Brain microvascular endothelial cell (primary cell): Measurements from ENCODE around the gene SNAPC3.
"Not testable (repeated sequence)": the region's sequence is repeated elsewhere in the genome, so short reads cannot be mapped to it uniquely, and the experiment has no call there.

Source experiments
- DNase-seq: peaks from one replicate; pipeline ENCODE4 v3.0.0-alpha.2; 2020
- H3K27ac ChIP-seq: fragments of 250-450 bp; sonication (Bioruptor Pico); 2 replicates; pipeline ENCODE4 v1.5.1; 2020; ENCODE audit warnings: mild to moderate bottlenecking, moderate library complexity
- H3K27me3 ChIP-seq: fragments of 250-450 bp; sonication (Bioruptor Pico); replicated peaks from 2 replicates; pipeline ENCODE4 v1.5.1; 2020; ENCODE audit warnings: mild to moderate bottlenecking
- H3K36me3 ChIP-seq: fragments of 250-450 bp; sonication (Bioruptor Pico); replicated peaks from 2 replicates; pipeline ENCODE4 v1.5.1; 2020; ENCODE audit warnings: mild to moderate bottlenecking
- H3K4me3 ChIP-seq: 2 replicates; pipeline ENCODE4 v1.5.1; 2011; ENCODE audit warnings: low read depth, mild to moderate bottlenecking, control low read depth, low read length, moderate library complexity
- CTCF ChIP-seq: IDR thresholded peaks from 2 replicates; pipeline ENCODE4 v1.5.1; 2011; ENCODE audit warnings: low read depth, mild to moderate bottlenecking, moderate library complexity, low read length, control low read depth, inconsistent platforms; ENCODE audit errors: missing control alignments
- in situ Hi-C: cut with HindIII; loops from 2 replicates; pipeline ENCODE4 v1.10.0; 2017; ENCODE audit warnings: low sequenced_read_pairs, low pct_ligation_motif_present

Gene SNAPC3

GRCh38 chr9:15430920-15431844 lies 8.5 kb downstream of the SNAPC3 start:
- H3K27ac ChIP-seq: no peak overlapping the region
- H3K27me3 ChIP-seq: no peaks in the 10 kb centered on the region
- peaks cover 23% of the 10 kb centered on the region for H3K36me3 ChIP-seq
- TF ChIP-seq CTCF: no peak
- no peak for DNase-seq
- in situ Hi-C loops: no loop called here
- no peak overlapping the region for H3K4me3 ChIP-seq

GRCh38 chr9:15433191-15433590 lies 10.5 kb downstream of the SNAPC3 start:
- Histone ChIP-seq H3K4me3 (no peak overlapping the region), H3K27ac (no peak overlapping the region), H3K36me3 (peaks cover 27% of the 10 kb centered on the region), H3K27me3 (no peaks in the 10 kb centered on the region)
- DNase-seq: no peak
- in situ Hi-C loops: no loop called here
- TF ChIP-seq CTCF: no peak

GRCh38 chr9:15433661-15434060 lies 11.0 kb downstream of the SNAPC3 start:
- no peak for DNase-seq
- no peak for TF ChIP-seq CTCF
- Histone ChIP-seq H3K27ac (no peak overlapping the region), H3K4me3 (no peak overlapping the region), H3K27me3 (no peaks in the 10 kb centered on the region), H3K36me3 (peaks cover 27% of the 10 kb centered on the region)
- in situ Hi-C loops: no loop called here

DNA sequence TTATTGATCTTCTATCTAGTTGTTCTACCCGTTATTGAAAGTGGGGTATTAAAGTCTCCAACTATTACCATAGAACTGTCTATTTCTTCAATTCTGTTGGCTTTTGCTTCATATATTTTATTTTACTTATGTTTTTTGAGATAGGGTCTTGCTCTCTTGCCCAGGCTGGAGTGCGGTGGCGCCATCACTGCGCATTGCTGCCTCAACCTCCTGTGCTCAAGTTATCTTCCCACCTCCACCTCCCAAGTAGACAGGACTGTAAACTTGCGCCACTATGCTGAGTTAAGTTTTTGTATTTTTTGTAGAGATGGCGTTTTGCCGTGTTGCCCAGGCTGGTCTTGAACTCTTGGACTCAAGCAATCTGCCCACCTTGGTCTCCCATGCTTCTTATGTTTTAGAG lies 16.2 kb downstream of the SNAPC3 start:
- no peak overlapping the region for H3K27ac ChIP-seq
- no peaks in the 10 kb centered on the region for H3K27me3 ChIP-seq
- in situ Hi-C loops: no loop called here
- TF ChIP-seq CTCF: no peak
- DNase-seq: no peak
- peaks cover 29% of the 10 kb centered on the region for H3K36me3 ChIP-seq
- no peak overlapping the region for H3K4me3 ChIP-seq

- H3K27ac ChIP-seq, DNase-seq, in situ Hi-C loops, H3K27me3 ChIP-seq, H3K4me3 ChIP-seq: not testable (repeated sequence)
- H3K36me3 ChIP-seq: peaks cover 41% of the 10 kb centered on the region
Observed at GRCh38 chr9:15441841-15442240, 19.2 kb downstream of the SNAPC3 start.

DNA sequence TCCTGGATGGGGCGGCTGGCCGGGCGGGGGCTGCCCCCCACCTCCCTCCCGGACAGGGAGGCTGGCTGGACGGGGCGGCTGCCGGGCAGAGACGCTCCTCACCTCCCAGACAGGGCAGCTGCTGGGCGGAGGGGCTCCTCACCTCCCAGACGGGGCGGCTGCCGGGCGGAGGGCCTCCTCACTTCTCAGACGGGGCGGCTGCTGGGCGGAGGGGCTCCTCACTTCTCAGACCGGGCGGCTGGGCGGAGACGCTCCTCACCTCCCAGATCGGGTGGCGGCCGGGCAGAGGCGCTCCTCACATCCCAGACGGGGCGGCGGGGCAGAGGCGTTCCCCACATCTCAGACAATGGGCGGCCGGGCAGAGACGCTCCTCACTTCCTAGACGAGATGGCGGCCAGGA lies 19.6 kb downstream of the SNAPC3 start:
- H3K27ac ChIP-seq, in situ Hi-C loops, H3K27me3 ChIP-seq, H3K4me3 ChIP-seq, DNase-seq: not testable (repeated sequence)
- peaks cover 41% of the 10 kb centered on the region for H3K36me3 ChIP-seq

DNA sequence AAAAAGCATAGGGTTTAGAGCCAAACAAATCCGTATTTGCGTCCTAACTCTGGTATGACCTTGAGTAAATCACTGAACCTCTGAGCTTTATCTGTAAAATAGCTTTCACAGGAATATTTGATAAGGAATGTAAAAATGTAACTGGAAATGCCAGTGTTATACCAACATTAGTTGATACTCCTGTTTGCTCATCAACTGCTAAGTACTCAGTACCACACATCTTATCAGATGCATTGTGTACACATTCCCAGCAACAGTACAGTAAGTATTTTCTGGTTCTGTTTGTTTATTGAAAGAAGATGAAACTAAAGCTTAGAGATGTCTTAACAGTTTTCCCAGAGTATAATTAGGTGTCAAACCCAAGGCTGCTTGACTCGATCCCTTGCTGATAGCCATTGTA lies 21.5 kb downstream of the SNAPC3 start:
- H3K36me3 ChIP-seq: peaks cover 56% of the 10 kb centered on the region
- no peaks in the 10 kb centered on the region for H3K27me3 ChIP-seq
- DNase-seq: no peak
- H3K27ac ChIP-seq: no peak overlapping the region
- no peak overlapping the region for H3K4me3 ChIP-seq
- in situ Hi-C loops: no loop called here
- no peak for TF ChIP-seq CTCF
